ENCODE results near the gene C2orf68. TPM values are rescaled to one million over a fixed set of nuclear protein-coding genes. Genes with fewer than 3 reads are reported as not detected.
A peak's percentile ranks its signal among the peaks of the same experiment; 100 is the strongest.

C2orf68 gene
- total RNA-seq, 2 donors from 2014 or later, result 9.9 to 14.5 TPM

GRCh38 chr2:85648619-85649018 is 36.8 kb upstream of the C2orf68 start:
- WGBS, 2 donors, result 64 to 83% methylated on average over 2 of the region's 2 CpGs
- intact Hi-C loops (cut with DNase I), result no loop called here

GRCh38 chr2:85647823-85648526 is 36.1 kb upstream of the C2orf68 start:
- intact Hi-C loops (cut with DNase I), result no loop called here
- H3K4me3 ChIP-seq, result no peak overlapping the region
- WGBS, 2 donors, result 75 to 94% methylated on average over 10 of the region's 10 CpGs

More at GRCh38 chr2:85648619-85649018, 36.8 kb upstream of the C2orf68 start:
- TF ChIP-seq POLR2A (IDR thresholded peaks at IDR 0.05), result no peak
- TF ChIP-seq, protein P1, sequence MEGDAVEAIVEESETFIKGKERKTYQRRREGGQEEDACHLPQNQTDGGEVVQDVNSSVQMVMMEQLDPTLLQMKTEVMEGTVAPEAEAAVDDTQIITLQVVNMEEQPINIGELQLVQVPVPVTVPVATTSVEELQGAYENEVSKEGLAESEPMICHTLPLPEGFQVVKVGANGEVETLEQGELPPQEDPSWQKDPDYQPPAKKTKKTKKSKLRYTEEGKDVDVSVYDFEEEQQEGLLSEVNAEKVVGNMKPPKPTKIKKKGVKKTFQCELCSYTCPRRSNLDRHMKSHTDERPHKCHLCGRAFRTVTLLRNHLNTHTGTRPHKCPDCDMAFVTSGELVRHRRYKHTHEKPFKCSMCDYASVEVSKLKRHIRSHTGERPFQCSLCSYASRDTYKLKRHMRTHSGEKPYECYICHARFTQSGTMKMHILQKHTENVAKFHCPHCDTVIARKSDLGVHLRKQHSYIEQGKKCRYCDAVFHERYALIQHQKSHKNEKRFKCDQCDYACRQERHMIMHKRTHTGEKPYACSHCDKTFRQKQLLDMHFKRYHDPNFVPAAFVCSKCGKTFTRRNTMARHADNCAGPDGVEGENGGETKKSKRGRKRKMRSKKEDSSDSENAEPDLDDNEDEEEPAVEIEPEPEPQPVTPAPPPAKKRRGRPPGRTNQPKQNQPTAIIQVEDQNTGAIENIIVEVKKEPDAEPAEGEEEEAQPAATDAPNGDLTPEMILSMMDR (IDR thresholded peaks at IDR 0.05), result peak in 5 of 7 experiments; percentile 8 to 17 (median 9)
- Histone ChIP-seq H3K36me3 (replicated peaks in 1 of 2; ENCODE audit: insufficient read depth in 1 of 2, low read depth in 2 of 2) (peaks cover 19 to 52% of the 10 kb centered on the region in 2 donors), H3K27ac (no peak overlapping the region), H3K9me3 (no peaks in the 10 kb centered on the region), H3K27me3 (no peaks in the 10 kb centered on the region), H3K4me1 (peaks cover 8% of the 10 kb centered on the region), H3K4me3 (no peak overlapping the region)
- ATAC-seq (no peak), DNase-seq (no peak)

DNA sequence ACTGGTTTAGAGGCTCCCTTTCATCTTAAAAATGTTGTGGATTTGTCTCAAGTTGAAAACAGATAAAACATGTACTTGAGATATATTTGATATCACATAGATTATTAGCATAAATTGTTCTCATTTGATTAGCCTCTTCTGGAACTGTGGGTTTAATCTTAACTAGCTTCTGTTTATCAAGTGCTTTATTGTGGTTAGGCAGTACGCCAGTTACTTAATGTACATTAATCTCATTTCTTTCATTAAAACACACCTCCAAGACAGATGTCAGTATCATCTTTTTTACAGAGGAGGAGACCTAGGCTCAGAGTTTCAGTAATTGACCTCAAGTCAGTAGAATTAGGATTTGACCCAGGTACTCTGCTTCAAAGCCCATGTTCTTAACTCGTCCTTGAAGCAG is 34.3 kb upstream of the C2orf68 start:
- WGBS, 2 donors, result 86 to 93% methylated on average over 2 of the region's 2 CpGs
- DNase-seq (no peak), ATAC-seq (no peak)
- no peaks in the 10 kb centered on the region for H3K9me3 ChIP-seq
- intact Hi-C loops (cut with DNase I), result no loop called here
- no peak for TF ChIP-seq POLR2A (IDR thresholded peaks at IDR 0.05)
- TF ChIP-seq, protein P1 (IDR thresholded peaks at IDR 0.05), result no peak
- H3K27me3 ChIP-seq, result no peaks in the 10 kb centered on the region
- peaks cover 8% of the 10 kb centered on the region for H3K4me1 ChIP-seq
- no peak overlapping the region for H3K4me3 ChIP-seq
- no peak overlapping the region for H3K27ac ChIP-seq
- peaks cover 19 to 65% of the 10 kb centered on the region in 2 donors for H3K36me3 ChIP-seq (replicated peaks in 1 of 2; ENCODE audit: insufficient read depth in 1 of 2, low read depth in 2 of 2)

More at GRCh38 chr2:85647823-85648526, 36.1 kb upstream of the C2orf68 start:
- no peak for DNase-seq
- Histone ChIP-seq H3K36me3 (replicated peaks in 1 of 2; ENCODE audit: insufficient read depth in 1 of 2, low read depth in 2 of 2) (peaks cover 19 to 54% of the 10 kb centered on the region in 2 donors), H3K27ac (no peak overlapping the region), H3K27me3 (no peaks in the 10 kb centered on the region), H3K9me3 (no peaks in the 10 kb centered on the region), H3K4me1 (peaks cover 8% of the 10 kb centered on the region)
- ATAC-seq, result no peak
- TF ChIP-seq, protein P1 (IDR thresholded peaks at IDR 0.05), result no peak

DNA sequence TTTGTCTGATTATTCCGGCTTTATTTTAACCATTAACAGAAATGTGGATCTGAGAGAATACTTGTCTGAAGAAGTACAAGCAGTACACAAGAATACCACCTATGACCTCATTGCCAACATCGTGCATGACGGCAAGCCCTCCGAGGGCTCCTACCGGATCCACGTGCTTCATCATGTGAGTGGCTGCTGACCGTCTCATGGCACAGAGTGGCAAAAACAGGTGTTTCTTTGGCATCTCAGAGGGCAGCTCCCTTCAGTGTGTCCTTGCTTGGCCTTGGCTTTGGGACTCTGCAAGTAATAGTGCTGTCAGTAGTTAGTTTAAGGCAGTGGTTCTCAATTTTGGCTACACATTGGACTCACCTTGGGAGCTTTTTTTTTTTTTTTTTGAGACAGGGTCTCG is 33.0 kb upstream of the C2orf68 start:
- ATAC-seq, result no peak
- Histone ChIP-seq H3K27ac (no peak overlapping the region), H3K27me3 (no peaks in the 10 kb centered on the region), H3K9me3 (no peaks in the 10 kb centered on the region), H3K36me3 (replicated peaks in 1 of 2; ENCODE audit: insufficient read depth in 1 of 2, low read depth in 2 of 2) (peaks cover 19 to 71% of the 10 kb centered on the region in 2 donors), H3K4me3 (no peak overlapping the region), H3K4me1 (no peaks in the 10 kb centered on the region)
- no peak for DNase-seq
- TF ChIP-seq, protein P1 (IDR thresholded peaks at IDR 0.05), result no peak
- intact Hi-C loops (cut with DNase I), result no loop called here
- 91 to 95% methylated on average over 8 of the region's 8 CpGs for WGBS, 2 donors

DNA sequence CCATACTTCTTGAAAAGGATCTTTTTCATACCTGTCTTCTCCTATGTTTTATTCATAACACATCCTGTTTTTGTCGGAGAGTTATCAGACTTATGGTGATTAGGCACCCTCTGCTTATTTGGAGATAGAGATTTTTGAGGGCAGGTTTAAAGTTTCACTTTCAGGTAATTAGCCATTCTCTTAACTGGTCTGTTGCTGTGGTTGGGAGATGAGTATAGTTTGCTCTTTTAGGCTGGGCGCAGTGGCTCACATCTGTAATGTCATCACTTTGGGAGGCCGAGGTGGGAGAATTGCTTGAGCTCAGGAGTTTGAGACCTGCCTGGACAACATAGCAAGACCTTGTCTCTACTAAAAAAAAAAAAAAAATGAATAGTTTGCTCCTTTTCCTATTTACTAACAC is 30.9 kb upstream of the C2orf68 start:
- intact Hi-C loops (cut with DNase I), result no loop called here
- 66 to 69% methylated on average over 3 of the region's 3 CpGs for WGBS, 2 donors

More for the DNA sequence above, 30.9 kb upstream of the C2orf68 start:
- DNase-seq, result no peak
- H3K4me1 ChIP-seq, result no peaks in the 10 kb centered on the region
- ATAC-seq, result no peak
- no peaks in the 10 kb centered on the region for H3K27me3 ChIP-seq
- no peak overlapping the region for H3K4me3 ChIP-seq
- H3K27ac ChIP-seq, result no peak overlapping the region
- H3K36me3 ChIP-seq (replicated peaks in 1 of 2; ENCODE audit: insufficient read depth in 1 of 2, low read depth in 2 of 2), result peaks cover 4 to 64% of the 10 kb centered on the region in 2 donors
- TF ChIP-seq POLR2A (IDR thresholded peaks at IDR 0.05), result no peak
- TF ChIP-seq, protein P1 (IDR thresholded peaks at IDR 0.05), result no peak
- no peaks in the 10 kb centered on the region for H3K9me3 ChIP-seq
